ENCODE results near the gene PSMB5.

Gene PSMB5

DNA sequence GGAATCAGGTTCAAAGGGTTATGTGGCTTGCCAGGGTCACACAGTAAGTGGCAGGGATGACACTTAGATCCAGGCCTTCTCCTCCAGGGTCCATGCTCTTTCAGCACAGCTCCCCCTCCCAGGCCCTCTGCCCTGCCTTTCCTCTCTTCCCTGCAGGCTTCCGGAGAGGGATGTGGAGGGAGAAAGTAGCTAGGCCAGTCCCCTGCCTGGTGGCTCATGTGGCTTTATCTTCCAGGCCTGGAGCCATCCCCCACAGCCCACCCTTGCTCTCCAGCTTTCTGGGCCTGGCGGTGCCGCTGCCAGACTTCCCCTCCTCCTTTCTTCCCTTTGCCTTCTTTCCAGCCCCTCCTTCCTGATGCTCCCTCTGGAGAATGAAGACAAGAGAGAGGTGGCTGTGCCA, 9.1 kb upstream of the PSMB5 start:
- Histone ChIP-seq H3K4me1 (peaks cover 0 to 28% (median 16%) of the 10 kb centered on the region in 10 experiments; a peak in 15 of 20 replicates), H3K27ac (no peak overlapping the region), H3K4me3 (no peak overlapping the region), H4K20me1 (no peaks in the 10 kb centered on the region), H3K9me3 (replicated peaks in 1 of 11) (no peaks in the 10 kb centered on the region), H3K36me3 (no peaks in the 10 kb centered on the region; a peak in 1 of 22 replicates), H3K9ac (no peak overlapping the region), H3K27me3 (no peaks in the 10 kb centered on the region), H3K4me2 (no peak overlapping the region)
- no peak for TF ChIP-seq Cebpa-rat (IDR thresholded peaks at IDR 0.05)

DNA sequence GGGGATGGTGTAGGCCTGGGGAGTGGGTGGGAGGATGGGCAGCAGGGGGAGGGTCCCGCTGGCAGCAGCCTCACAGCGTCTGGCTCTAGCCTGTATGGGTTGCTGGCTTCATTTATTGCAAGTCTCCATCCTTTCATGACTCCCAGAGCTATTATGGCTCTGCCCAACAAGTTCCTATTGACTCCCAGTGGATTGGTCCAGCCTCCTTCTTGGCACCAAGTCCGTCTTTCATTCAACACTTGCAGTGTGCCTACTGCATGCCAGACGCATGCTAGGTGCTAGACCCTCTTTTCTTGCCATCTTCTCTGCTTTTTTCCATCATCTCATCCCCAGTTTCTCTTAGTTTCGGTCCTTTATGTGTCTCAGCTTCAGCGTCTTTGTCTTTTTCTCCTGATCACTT, 8.4 kb upstream of the PSMB5 start:
- Histone ChIP-seq H3K27ac (no peak overlapping the region), H3K9me3 (replicated peaks in 1 of 11) (no peaks in the 10 kb centered on the region), H3K4me1 (peaks cover 0 to 28% (median 16%) of the 10 kb centered on the region in 10 experiments; a peak in 15 of 20 replicates), H3K4me3 (no peak overlapping the region), H3K27me3 (no peaks in the 10 kb centered on the region), H4K20me1 (no peaks in the 10 kb centered on the region), H3K4me2 (no peak overlapping the region), H3K9ac (no peak overlapping the region), H3K36me3 (no peaks in the 10 kb centered on the region; a peak in 1 of 22 replicates)
- no peak for TF ChIP-seq Cebpa-rat (IDR thresholded peaks at IDR 0.05)

DNA sequence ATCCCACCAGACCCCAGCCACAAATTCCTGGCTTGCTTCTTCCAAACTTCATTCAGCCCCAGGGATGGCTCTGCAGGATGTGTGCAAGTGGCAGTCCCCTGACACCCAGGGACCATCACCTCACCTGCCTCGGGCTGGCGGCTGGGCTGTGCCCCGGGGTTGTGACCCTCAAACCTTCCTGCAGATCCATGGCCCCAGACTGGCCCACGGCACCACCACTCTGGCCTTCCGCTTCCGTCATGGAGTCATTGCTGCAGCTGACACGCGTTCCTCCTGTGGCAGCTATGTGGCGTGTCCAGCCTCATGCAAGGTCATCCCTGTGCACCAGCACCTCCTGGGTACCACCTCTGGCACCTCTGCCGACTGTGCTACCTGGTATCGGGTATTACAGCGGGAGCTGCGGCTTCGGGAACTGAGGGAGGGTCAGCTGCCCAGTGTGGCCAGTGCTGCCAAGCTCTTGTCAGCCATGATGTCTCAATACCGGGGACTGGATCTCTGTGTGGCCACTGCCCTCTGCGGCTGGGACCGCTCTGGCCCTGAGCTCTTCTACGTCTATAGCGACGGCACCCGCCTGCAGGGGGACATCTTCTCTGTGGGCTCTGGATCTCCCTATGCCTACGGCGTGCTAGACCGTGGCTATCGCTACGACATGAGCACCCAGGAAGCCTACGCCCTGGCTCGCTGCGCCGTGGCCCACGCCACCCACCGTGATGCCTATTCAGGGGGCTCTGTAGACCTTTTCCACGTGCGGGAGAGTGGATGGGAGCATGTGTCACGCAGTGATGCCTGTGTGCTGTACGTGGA, 7.7 kb upstream of the PSMB5 start, which contains the start of gene PSMB11:
Gene PSMB11 (plus strand): TSS at position 51 of the 804 bp plus-strand sequence. CDS start 14 bp downstream, at position 65.
- no peak within 1 kb of the TSS for H3K4me3 ChIP-seq
- H3K27me3 ChIP-seq, result no peaks in the 10 kb centered on the region
- no peaks in the 10 kb centered on the region for H4K20me1 ChIP-seq
- no peak within 1 kb of the TSS for H3K27ac ChIP-seq
- no peaks in the 10 kb centered on the region for H3K36me3 ChIP-seq
- no peak within 1 kb of the TSS for H3K4me2 ChIP-seq
- H3K9me3 ChIP-seq (replicated peaks in 1 of 11), result no peaks in the 10 kb centered on the region
- H3K9ac ChIP-seq, result no peak within 1 kb of the TSS
- peaks cover 0 to 27% (median 16%) of the 10 kb centered on the region in 10 experiments; a peak in 15 of 20 replicates for H3K4me1 ChIP-seq
- TF ChIP-seq Cebpa-rat (IDR thresholded peaks at IDR 0.05), result no peak

DNA sequence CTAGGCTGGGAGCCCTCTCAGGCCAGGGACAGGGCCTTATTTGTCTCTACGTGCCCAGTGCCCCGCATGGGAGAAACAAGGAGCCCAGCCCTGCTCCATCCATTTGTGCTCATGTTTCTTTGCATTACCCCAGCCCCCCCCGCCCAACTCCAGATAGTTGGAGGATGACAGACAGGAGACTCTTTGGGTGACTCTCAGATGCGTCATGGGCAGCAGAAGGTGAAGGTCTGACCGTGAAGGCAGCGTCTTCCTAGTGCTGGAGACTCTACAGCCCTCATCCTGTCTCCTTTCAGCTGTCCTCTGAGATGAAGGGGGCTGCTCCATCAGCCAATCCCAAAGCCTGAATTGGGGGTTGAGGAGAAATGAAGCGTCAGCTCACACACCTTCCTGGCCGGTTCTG, 7.0 kb upstream of the PSMB5 start:
- H4K20me1 ChIP-seq, result no peaks in the 10 kb centered on the region
- no peak for TF ChIP-seq Cebpa-rat (IDR thresholded peaks at IDR 0.05)
- H3K36me3 ChIP-seq, result no peaks in the 10 kb centered on the region
- peaks cover 0 to 21% (median 15%) of the 10 kb centered on the region in 10 experiments; a peak in 15 of 20 replicates for H3K4me1 ChIP-seq
- H3K27ac ChIP-seq, result no peak overlapping the region
- H3K9ac ChIP-seq, result no peak overlapping the region
- H3K9me3 ChIP-seq (replicated peaks in 1 of 11), result no peaks in the 10 kb centered on the region
- H3K27me3 ChIP-seq, result no peaks in the 10 kb centered on the region
- H3K4me2 ChIP-seq, result no peak overlapping the region
- H3K4me3 ChIP-seq, result no peak overlapping the region

DNA sequence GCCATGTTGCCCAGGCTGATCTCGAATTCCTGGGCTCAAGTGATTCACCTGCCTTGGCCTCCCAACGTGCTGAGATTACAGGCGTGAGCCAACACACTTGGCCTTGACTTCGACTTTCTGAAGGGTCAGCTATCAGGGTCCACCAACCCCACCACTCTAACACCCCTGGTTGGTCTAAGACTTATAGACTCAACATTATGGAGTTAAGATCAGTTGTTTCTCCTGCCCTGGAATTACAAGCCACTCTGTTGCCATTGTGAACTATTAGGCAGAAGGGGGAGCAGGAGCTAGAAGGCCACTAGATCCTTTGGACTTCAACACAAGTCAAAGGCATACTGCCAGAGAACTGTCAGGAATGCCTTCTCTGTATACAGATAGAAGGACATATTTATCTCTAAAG, 5.4 kb upstream of the PSMB5 start:
- no peaks in the 10 kb centered on the region for H4K20me1 ChIP-seq
- no peaks in the 10 kb centered on the region for H3K9me3 ChIP-seq (replicated peaks in 1 of 11)
- TF ChIP-seq Cebpa-rat (IDR thresholded peaks at IDR 0.05), result no peak
- no peaks in the 10 kb centered on the region for H3K27me3 ChIP-seq
- no peaks in the 10 kb centered on the region for H3K36me3 ChIP-seq
- no peak overlapping the region for H3K9ac ChIP-seq
- peaks cover 6 to 16% (median 13%) of the 10 kb centered on the region in 10 experiments; a peak in 18 of 20 replicates for H3K4me1 ChIP-seq
- no peak overlapping the region for H3K27ac ChIP-seq
- H3K4me2 ChIP-seq, result no peak overlapping the region
- H3K4me3 ChIP-seq, result no peak overlapping the region

DNA sequence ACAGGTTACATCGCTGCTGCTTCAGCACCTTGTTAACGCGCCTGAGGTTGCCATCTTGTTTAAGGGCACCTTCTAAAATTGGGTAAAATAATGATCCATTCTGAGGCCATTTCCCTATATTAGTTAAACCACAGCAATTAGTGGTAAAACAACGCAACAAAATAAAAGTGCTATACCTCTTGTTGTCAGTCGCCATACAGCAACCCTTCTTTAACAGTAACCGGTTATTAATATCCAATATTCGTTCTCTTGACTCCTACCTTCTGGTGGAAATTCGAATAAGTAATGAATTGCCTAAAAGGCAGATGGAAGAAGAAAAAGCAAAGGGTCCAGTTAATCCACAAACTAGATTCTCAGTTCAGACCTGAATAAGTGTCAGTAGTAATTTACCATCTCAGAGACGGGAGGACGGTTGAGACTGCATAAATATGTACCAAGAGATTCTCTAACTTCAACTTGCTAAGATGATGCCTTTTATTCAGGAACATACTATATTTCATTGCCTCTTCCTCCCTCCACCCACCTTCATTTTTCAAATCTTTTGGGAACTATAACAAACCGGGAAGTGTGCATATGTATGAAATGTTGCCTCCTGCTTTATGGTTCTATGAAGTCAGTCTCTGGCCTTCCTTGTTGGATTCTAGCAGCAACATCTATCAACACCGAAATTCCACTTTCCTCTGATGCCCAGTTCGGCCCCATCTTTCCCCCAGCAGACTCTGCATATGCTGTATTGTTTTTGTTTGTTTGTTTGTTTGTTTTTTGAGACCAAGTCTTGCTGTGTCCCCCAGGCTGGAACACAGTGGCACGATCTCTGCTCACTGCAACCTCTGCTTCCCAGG, 824 bp upstream of the PSMB5 start:
- peaks cover 0 to 7% (median 0%) of the 10 kb centered on the region in 11 experiments; a peak in 1 of 22 replicates for H4K20me1 ChIP-seq
- peaks cover 19 to 41% (median 30%) of the 10 kb centered on the region in 10 experiments for H3K4me1 ChIP-seq
- H3K27me3 ChIP-seq, result no peaks in the 10 kb centered on the region
- H3K9me3 ChIP-seq (replicated peaks in 1 of 11), result no peaks in the 10 kb centered on the region
- H3K4me2 ChIP-seq, result peak overlapping the region; percentile 37 to 96 (median 88); a peak in 21 of 22 replicates
- H3K4me3 ChIP-seq, result peak overlapping the region; percentile 81 to 93 (median 89)
- peak in 1 of 11 experiments; percentile 4; a peak in 2 of 22 replicates for TF ChIP-seq Cebpa-rat (IDR thresholded peaks at IDR 0.05)
- H3K27ac ChIP-seq, result peak overlapping the region; percentile 85 to 100 (median 96)
- H3K9ac ChIP-seq, result peak overlapping the region; percentile 92 to 99 (median 96)
- H3K36me3 ChIP-seq, result peaks cover 28 to 33% (median 31%) of the 10 kb centered on the region in 11 experiments

DNA sequence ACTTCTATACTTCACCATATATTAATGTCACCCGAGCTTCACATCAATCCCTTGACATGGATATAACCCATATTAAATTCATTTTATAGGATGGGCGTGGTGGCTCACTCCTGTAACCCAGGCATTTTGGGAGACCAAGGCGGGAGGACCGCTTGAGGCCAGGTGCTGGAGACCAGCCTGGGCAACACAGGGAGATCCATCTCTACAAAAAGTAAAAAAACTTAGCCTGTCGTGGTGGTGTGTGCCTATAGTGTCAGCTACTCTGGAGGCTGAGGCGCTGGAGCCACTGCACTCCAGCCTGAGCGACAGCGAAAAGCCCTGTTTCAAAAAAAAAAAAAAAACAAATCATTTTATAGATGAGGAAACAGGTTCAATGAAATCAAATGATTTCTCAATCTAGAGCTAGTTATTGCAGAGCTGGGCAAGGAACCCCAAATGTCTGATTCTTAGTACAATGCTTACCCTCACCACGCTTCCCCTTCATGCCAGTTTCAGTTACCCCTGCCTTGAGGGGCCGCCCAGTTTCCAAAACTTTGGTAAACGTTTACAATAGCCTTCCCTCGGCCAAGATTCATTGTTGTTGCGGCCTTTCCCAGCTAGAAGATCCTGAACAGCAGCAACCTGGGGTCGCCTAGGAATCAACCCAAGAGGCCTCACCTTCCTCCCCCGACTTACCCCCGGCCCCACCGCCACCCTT, 751 bp downstream of the PSMB5 start:
- H3K4me2 ChIP-seq, result peak overlapping the region; percentile 84 to 98 (median 93)
- peaks cover 26 to 48% (median 37%) of the 10 kb centered on the region in 10 experiments for H3K4me1 ChIP-seq
- no peaks in the 10 kb centered on the region for H3K9me3 ChIP-seq (replicated peaks in 1 of 11)
- peak overlapping the region; percentile 85 to 100 (median 96) for H3K27ac ChIP-seq
- no peaks in the 10 kb centered on the region for H3K27me3 ChIP-seq
- peaks cover 0 to 18% (median 5%) of the 10 kb centered on the region in 11 experiments; a peak in 10 of 22 replicates for H4K20me1 ChIP-seq
- peak overlapping the region; percentile 81 to 93 (median 89) for H3K4me3 ChIP-seq
- peaks cover 37 to 47% (median 45%) of the 10 kb centered on the region in 11 experiments for H3K36me3 ChIP-seq
- no peak for TF ChIP-seq Cebpa-rat (IDR thresholded peaks at IDR 0.05)
- peak overlapping the region; percentile 92 to 99 (median 96) for H3K9ac ChIP-seq

DNA sequence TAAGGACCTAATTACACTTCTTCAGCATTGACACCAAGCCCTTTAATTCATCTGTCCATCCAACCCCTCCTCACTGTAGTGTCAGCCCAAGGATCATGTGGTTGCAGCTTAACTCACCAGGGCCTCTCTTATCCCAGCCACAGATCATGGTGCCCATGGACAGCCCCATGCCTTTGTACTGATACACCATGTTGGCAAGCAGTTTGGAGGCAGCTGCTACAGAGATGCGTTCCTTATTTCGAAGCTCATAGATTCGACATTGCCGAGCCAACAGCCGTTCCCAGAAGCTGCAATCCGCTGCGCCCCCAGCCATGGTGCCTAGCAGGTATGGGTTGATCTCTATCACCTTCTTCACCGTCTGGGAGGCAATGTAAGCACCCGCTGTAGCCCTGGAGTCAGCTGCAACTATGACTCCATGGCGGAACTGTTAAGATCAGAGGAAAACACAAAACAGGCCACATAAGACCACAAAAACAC, 1.4 kb downstream of the PSMB5 start:
- Histone ChIP-seq H3K27ac (peak overlapping the region in 8 of 11 experiments; percentile 93 to 100 (median 97); a peak in 10 of 22 replicates), H3K36me3 (peaks cover 44 to 54% (median 51%) of the 10 kb centered on the region in 11 experiments), H3K4me2 (peak overlapping the region; percentile 84 to 98 (median 93)), H3K4me3 (peak overlapping the region; percentile 81 to 93 (median 89); a peak in 19 of 20 replicates), H3K9me3 (replicated peaks in 1 of 11) (no peaks in the 10 kb centered on the region), H3K4me1 (peaks cover 33 to 54% (median 43%) of the 10 kb centered on the region in 10 experiments), H3K27me3 (no peaks in the 10 kb centered on the region), H3K9ac (peak overlapping the region; percentile 92 to 99 (median 96); a peak in 18 of 22 replicates), H4K20me1 (peaks cover 0 to 24% (median 12%) of the 10 kb centered on the region in 11 experiments; a peak in 11 of 22 replicates)
- TF ChIP-seq Cebpa-rat (IDR thresholded peaks at IDR 0.05), result no peak

Measured in BLaER1 treated with 17β-estradiol and CSF1 and Interleukin-3, amounts not matched to agents 10 nM and 100 nM (cell line).